SHP77 (cell line): ENCODE measurements around the gene PGAM2.
"Not testable (repeated sequence)": the region's sequence is repeated elsewhere in the genome, so short reads cannot be mapped to it uniquely, and the experiment has no call there.

ENCODE experiments used
- DNase-seq, 2 experiments: peaks; one replicate each; lab custom pipeline; 2025; lab: John Stamatoyannopoulos, UW

PGAM2 gene

DNA sequence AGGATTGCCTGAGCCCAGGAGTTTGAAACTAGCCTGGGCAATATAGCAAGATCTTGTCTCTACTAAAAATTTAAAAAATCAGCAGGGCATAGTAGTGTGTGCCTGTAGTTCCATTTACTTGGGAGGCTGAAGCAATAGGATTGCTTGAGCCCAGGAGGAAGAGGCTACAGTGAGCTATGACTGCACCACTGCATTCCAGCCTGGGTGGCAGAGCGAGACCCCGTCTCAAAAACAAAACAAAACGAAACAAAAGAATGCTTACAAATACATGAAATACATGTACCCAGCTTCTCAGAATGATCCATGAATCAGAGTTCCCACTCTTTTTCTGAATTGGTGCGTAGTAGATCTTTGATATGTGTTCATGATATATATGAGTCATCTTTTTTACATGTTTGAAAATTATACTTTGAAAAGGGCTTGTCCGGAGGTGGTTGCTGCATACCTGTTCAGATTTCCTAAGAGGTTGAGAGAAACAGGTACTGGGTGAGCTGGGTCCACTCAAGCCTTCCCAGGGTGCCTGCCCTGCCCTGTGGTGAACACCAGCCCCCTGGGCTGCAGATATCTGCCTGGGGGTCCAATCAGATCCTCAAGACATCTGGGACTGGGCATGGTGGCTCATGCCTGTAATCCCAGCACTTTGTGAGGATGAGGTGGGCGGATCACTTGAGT, 42.4 kb downstream of the PGAM2 start:
- not testable (repeated sequence) for DNase-seq

DNA sequence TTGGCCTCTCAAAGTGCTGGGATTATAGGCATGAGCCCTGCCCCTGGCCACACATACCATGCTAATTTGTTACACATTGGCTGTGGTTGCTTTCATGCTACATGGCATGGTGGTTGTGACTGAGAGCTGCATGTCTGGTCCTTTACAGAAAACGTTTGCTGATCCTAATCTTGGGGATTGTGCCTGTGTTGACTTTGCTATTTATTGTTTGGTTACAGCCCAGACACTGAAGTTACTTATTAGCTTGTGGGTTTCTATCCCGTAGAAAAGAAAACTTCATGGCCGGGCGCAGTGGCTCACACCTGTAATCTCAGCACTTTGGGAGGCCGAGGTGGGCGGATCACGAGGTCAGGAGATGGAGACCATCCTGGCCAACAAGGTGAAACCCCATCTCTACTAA, 43.3 kb downstream of the PGAM2 start:
- not testable (repeated sequence) for DNase-seq

DNA sequence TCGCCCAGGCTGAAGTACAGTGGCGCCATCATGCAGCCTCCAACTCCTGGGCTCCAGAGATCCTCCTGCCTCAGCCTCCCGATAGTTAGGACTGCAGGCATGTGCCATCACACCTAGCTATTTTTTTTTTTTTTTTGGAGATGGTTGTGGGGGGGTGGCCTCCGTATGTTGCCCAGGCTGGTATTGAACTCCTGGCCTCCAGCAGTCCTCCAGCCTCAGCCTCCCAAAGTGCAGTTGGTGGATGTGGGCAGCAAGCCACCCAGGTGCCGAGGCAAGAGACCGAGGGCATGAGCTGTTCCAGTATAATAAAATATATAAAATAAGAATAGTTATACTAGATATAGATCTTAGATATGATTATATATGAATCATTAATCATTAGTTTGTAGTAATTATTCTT, 45.5 kb downstream of the PGAM2 start:
- DNase-seq, result not testable (repeated sequence)

DNA sequence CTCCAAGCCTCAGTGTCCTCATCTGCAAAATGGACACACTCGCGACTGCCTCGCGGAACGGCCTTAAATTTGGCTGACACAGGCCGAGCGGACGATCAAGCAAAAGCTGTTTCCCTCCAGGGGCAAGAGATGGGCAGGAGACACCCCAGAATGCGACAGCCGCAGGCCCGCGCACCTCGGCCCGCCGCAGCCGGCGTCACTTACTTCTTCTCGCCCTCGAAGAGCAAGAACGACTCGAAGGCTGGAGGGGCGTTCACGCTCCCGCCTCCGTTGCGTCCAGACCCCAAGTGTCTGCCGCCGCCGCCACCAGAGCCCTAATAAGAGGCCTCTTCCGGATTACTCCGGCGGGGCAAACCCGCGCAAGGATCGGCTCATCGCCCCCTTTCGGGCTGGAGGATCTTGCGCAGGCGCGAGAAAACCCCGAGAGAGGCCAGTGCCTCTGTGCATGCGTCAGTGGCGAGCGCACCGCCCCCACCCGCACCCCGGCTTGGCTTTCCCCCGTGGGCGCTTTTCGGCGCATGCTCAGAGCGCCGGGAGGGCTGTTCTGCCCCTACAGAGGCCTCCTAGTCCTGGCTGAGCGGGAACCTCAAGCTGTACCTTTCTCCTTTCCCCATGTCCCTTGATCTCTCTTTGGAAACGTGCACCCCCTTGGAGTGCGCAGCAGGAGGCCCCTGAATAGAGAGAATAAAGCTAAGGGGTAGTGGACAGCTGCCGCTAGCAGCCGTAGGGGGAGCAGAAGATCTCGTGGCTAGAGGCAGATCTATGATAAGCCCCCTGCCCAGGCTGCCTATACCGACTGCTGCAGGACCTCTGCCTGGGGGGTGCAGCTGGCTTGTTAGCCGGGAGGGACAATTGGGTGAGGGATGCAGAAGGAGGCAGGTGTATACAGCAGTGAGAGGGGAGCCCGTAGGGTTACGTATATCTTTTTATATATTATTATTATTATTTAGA, 46.2 kb downstream of the PGAM2 start:
- peak; percentile 96 to 99 for DNase-seq

DNA sequence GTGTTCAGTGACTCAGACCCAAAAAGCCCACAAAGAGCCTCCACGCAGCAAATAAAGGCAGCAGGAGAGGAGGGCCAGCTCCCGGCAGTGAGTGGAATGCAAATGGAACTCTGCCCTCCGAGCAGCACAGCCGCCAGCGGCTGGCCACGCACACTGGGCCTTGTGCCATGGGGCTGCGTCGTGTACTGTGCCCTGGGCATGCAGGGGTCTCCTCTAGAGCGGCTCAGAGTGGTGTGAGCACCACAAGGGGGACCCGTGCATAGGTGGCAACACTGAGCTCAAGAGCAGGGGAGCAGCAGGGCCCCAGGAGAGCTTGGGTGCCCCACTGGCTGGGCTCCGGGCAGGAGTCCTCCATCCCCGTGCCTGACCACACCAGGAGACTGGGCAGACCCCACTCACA, 50.3 kb downstream of the PGAM2 start:
- not testable (repeated sequence) for DNase-seq
